Hepatocyte (in vitro differentiated cells): ENCODE results near the gene CRADD. TPM values are rescaled to one million over a fixed set of nuclear protein-coding genes. Genes with fewer than 3 reads are reported as not detected.
"Not testable (repeated sequence)": the region's sequence is repeated elsewhere in the genome, so short reads cannot be mapped to it uniquely, and the experiment has no call there.

Experiments
- DNase-seq: peaks from one replicate; pipeline ENCODE4 v3.0.0-alpha.2; 2016; ENCODE audit warnings: low spot score
- H2AFZ ChIP-seq: fragments of 200-600 bp; sonication (generic); 2 replicates; pipeline ENCODE4 v1.6.0; 2016; ENCODE audit warnings: antibody characterized with exemption, mild to moderate bottlenecking
- H3K27ac ChIP-seq: fragments of 200-600 bp; sonication (generic); 2 replicates; pipeline ENCODE4 v1.5.1; 2016; ENCODE audit warnings: mild to moderate bottlenecking
- H3K27me3 ChIP-seq: fragments of 200-600 bp; sonication (generic); 2 replicates; pipeline ENCODE4 v1.6.1; 2016
- H3K36me3 ChIP-seq: fragments of 200-600 bp; sonication (generic); replicated peaks from 2 replicates; pipeline ENCODE4 v1.5.1; 2016; ENCODE audit warnings: low read depth; ENCODE audit not compliant: insufficient read depth
- H3K4me1 ChIP-seq: fragments of 200-600 bp; sonication (generic); 2 replicates; pipeline ENCODE4 v1.5.1; 2016; ENCODE audit warnings: mild to moderate bottlenecking, moderate library complexity; ENCODE audit not compliant: insufficient read depth
- H3K4me2 ChIP-seq: fragments of 200-600 bp; sonication (generic); 2 replicates; pipeline ENCODE4 v1.6.0; 2016
- H3K4me3 ChIP-seq: fragments of 200-600 bp; sonication (generic); 2 replicates; pipeline ENCODE4 v1.5.1; 2016; ENCODE audit warnings: mild to moderate bottlenecking
- H3K79me2 ChIP-seq: fragments of 200-600 bp; sonication (generic); 2 replicates; pipeline ENCODE4 v1.6.0; 2017; ENCODE audit warnings: mild to moderate bottlenecking
- H3K9me2 ChIP-seq: fragments of 200-600 bp; sonication (generic); replicated peaks from 2 replicates; pipeline ENCODE4 v1.6.0; 2017; ENCODE audit warnings: mild to moderate bottlenecking; ENCODE audit not compliant: insufficient read depth
- H3K9me3 ChIP-seq: fragments of 200-600 bp; sonication (generic); 2 replicates; pipeline ENCODE4 v1.5.1; 2016; ENCODE audit warnings: low read depth, mild to moderate bottlenecking
- H4K20me1 ChIP-seq: fragments of 200-600 bp; sonication (generic); 2 replicates; pipeline ENCODE4 v1.6.0; 2016; ENCODE audit warnings: mild to moderate bottlenecking; ENCODE audit not compliant: insufficient read depth, poor library complexity, severe bottlenecking
- CTCF ChIP-seq: fragments of 200-600 bp; sonication (generic); IDR thresholded peaks from 2 replicates; pipeline ENCODE4 v1.5.1; 2016; ENCODE audit warnings: antibody characterized with exemption, mild to moderate bottlenecking; ENCODE audit not compliant: poor library complexity
- EZH2 ChIP-seq: fragments of 200-600 bp; sonication (generic); IDR thresholded peaks from 2 replicates; pipeline ENCODE4 v1.6.1; 2016; ENCODE audit warnings: antibody characterized with exemption, mild to moderate bottlenecking, borderline replicate concordance
- EZH2phosphoT487 ChIP-seq: fragments of 200-600 bp; sonication (generic); IDR thresholded peaks from one replicate; pipeline ENCODE4 v1.6.1; 2018; ENCODE audit warnings: antibody characterized with exemption, mild to moderate bottlenecking, low read depth, moderate library complexity; ENCODE audit not compliant: unreplicated experiment, severe bottlenecking
- WGBS: methylation state at CpG from one replicate; pipeline ENCODE4 v1.1.6; 2016; ENCODE audit warnings: low lambda C conversion rate; ENCODE audit errors: missing lambda C conversion rate; 5-methylcytosine and 5-hydroxymethylcytosine counted together
- polyA plus RNA-seq: library from polyadenylated mRNA; unstranded; fragments of >200 nt; fragmentation: Nextera tagmentation; extraction: Ambion mirVana; gene quantifications from 2 replicates; pipeline ENCODE4 v1.2.1, GENCODE V29; 2016
- total RNA-seq: library from RNA; depleted of rRNA; stranded (reverse); fragments of >200 nt; gene quantifications from 2 replicates; pipeline ENCODE4 v1.2.3, GENCODE V29; 2014

Gene CRADD
- total and polyA plus RNA-seq, 2 experiments from 2014 or later: 19.5 to 27.3 TPM

GRCh38 chr12:93781961-93782360 is 104.8 kb downstream of the CRADD start:
- H3K79me2 ChIP-seq, H3K36me3 ChIP-seq, H3K4me2 ChIP-seq, H2AFZ ChIP-seq, H3K9me3 ChIP-seq, H3K4me3 ChIP-seq, H3K27me3 ChIP-seq, H3K9me2 ChIP-seq, H3K27ac ChIP-seq, DNase-seq, H4K20me1 ChIP-seq: not testable (repeated sequence)
- WGBS: 84% methylated on average over 4 of the region's 4 CpGs
- H3K4me1 ChIP-seq: peaks cover 60% of the 10 kb centered on the region

DNA sequence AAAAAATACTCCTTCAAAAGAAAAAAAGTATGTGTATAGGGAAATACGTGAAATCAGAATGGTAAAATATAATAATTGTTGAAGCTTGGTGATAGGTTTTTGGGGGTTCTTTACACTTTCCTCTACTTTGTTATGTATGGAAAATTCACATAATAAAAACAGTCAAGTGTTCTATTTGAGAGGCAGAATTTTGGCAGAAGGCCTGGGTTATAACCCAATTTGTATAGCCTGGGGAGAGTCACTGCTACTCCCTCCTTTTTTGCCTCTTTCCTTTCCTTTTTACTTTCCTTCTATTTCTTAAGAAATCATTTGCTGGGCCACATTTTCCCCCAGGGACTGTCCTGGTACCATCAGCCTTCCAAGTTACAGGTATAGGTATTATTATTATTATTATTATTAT is 105.7 kb downstream of the CRADD start:
- H2AFZ ChIP-seq: no peak overlapping the region
- H3K27ac ChIP-seq: no peak overlapping the region
- no peak for DNase-seq
- TF ChIP-seq EZH2phosphoT487 (no peak), CTCF (no peak), EZH2 (no peak)
- H4K20me1 ChIP-seq: no peaks in the 10 kb centered on the region
- H3K27me3 ChIP-seq: no peaks in the 10 kb centered on the region
- H3K79me2 ChIP-seq: no peaks in the 10 kb centered on the region
- no peaks in the 10 kb centered on the region for H3K9me2 ChIP-seq
- H3K36me3 ChIP-seq: no peaks in the 10 kb centered on the region
- no peak overlapping the region for H3K4me2 ChIP-seq
- no peaks in the 10 kb centered on the region for H3K9me3 ChIP-seq
- WGBS: 90% methylated on average over 1 of the region's 1 CpG
- H3K4me1 ChIP-seq: peaks cover 57% of the 10 kb centered on the region
- H3K4me3 ChIP-seq: no peak overlapping the region

DNA sequence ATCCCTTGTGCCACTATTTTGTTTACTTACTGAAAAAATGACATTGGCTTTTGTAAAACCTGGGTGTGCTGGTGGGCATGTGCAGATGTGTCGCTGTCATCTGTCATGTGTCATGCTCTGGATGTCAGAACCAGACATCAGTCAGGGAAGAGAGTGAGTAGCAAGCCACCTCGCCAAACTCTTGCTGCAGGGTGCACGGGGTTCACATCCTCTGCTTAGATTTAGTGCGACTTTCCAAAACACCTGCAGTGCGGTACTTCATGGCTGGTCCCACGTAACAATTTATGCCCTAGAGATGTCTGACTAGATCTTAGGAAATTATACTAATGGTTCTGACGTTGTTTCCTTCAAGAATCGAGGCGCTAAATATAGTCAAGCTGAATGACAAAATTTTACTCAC is 106.7 kb downstream of the CRADD start:
- no peak overlapping the region for H3K4me2 ChIP-seq
- H3K27ac ChIP-seq: peak overlapping the region; percentile 69
- H3K9me3 ChIP-seq: no peaks in the 10 kb centered on the region
- TF ChIP-seq CTCF (no peak), EZH2 (no peak), EZH2phosphoT487 (no peak)
- 76% methylated on average over 9 of the region's 9 CpGs for WGBS
- no peaks in the 10 kb centered on the region for H3K9me2 ChIP-seq
- H3K4me1 ChIP-seq: peaks cover 51% of the 10 kb centered on the region
- no peaks in the 10 kb centered on the region for H4K20me1 ChIP-seq
- H3K4me3 ChIP-seq: no peak overlapping the region
- no peak overlapping the region for H2AFZ ChIP-seq
- H3K36me3 ChIP-seq: no peaks in the 10 kb centered on the region
- H3K79me2 ChIP-seq: no peaks in the 10 kb centered on the region
- H3K27me3 ChIP-seq: no peaks in the 10 kb centered on the region
- no peak for DNase-seq

DNA sequence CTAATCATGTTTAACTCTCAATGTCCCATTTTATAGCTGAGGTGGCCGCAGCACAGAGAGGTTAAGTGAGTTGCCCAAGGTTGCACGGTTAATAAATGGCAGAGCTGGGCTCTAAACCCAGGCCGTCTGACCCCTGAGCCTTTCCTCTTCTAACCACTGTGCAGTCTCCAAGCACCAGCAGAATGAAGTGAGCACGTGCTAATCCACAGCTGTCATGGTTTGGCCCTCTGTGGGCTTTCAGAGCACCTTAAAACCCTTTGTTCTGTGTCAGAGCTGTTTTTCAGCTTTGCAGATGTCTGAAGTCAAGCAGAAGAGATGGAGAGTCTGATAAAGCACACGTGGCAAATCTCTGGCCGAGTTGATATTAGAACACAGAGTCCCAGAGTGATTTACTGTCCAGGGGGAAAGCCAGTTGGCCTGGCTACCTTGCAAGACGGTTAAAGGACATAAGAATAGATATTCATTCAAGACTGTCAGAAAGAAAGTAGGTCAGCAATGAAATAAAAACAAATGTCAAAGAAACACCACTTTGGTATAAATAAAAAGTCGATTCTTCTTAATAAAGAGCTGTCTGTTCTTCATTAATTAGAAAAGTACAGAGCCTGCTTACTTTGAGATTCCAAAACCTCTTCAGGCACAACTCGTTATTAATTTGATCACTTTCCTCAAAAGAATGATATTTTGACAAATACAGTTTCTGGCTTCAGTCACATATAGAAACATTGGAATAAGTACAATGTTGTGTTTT is 107.3 kb downstream of the CRADD start:
- no peaks in the 10 kb centered on the region for H3K36me3 ChIP-seq
- H4K20me1 ChIP-seq: no peaks in the 10 kb centered on the region
- H3K4me3 ChIP-seq: no peak overlapping the region
- no peaks in the 10 kb centered on the region for H3K27me3 ChIP-seq
- peak overlapping the region; percentile 3 for H3K4me2 ChIP-seq
- no peaks in the 10 kb centered on the region for H3K9me2 ChIP-seq
- TF ChIP-seq CTCF: no peak
- TF ChIP-seq EZH2: no peak
- TF ChIP-seq EZH2phosphoT487: no peak
- no peaks in the 10 kb centered on the region for H3K79me2 ChIP-seq
- peak; percentile 34 for DNase-seq
- H2AFZ ChIP-seq: no peak overlapping the region
- no peaks in the 10 kb centered on the region for H3K9me3 ChIP-seq
- WGBS: 39% methylated on average over 9 of the region's 9 CpGs
- H3K4me1 ChIP-seq: peaks cover 47% of the 10 kb centered on the region
- peak overlapping the region; percentile 69 for H3K27ac ChIP-seq
